Endothelial cell of umbilical vein (primary cell): ENCODE results near the gene SYTL1. TPM values are rescaled to one million over a fixed set of nuclear protein-coding genes. Genes with fewer than 3 reads are reported as not detected.

Experiments
- BruUV-seq: library from RNA; stranded (reverse); fragments of 400-500 nt; replicated peaks from 2 replicates; lab custom pipeline; 2021; lab: Mats Ljungman, UMichigan
- CTCF ChIA-PET: fragments of 300-600, 350-600 bp; sonication (Branson Sonifier 250); formaldehyde crosslinking; loops from one replicate; lab custom pipeline; 2021; ENCODE audit warnings: antibody characterized with exemption, inconsistent platforms; lab: Charles Lee
- POLR2A ChIA-PET: fragments of 300-600, 350-600 bp; sonication (Branson Sonifier 250); formaldehyde crosslinking; loops from one replicate; lab custom pipeline; 2021; ENCODE audit warnings: antibody characterized with exemption, inconsistent platforms; lab: Charles Lee
- DNase-seq: peaks from one replicate; pipeline ENCODE4 v3.0.0-alpha.2; 2011; ENCODE audit warnings: low read depth, low spot score
- FAIRE-seq: peaks from 2 replicates; lab custom pipeline; 2011; peaks lifted over from hg19 to GRCh38; lab: Jason Lieb, UNC
- H2AFZ ChIP-seq: 2 replicates; pipeline ENCODE4 v1.6.0; 2012; ENCODE audit warnings: low read depth, low read length, control low read depth, inconsistent platforms
- H3K27ac ChIP-seq: 2 replicates; pipeline ENCODE4 v1.5.1; 2011; ENCODE audit warnings: low read depth, mild to moderate bottlenecking, control low read depth, low read length, moderate library complexity; ENCODE audit not compliant: insufficient read depth
- H3K27me3 ChIP-seq, 2 experiments: 2 replicates each; pipeline versions ENCODE4 v1.6.0 to v1.6.1; 2011; ENCODE audit warnings: low read length in 2 of 2, mixed read lengths in 1 of 2; ENCODE audit not compliant: control insufficient read depth in 2 of 2, insufficient read depth in 2 of 2
- H3K36me3 ChIP-seq, 2 experiments: 2 replicates in 1 of 2; 3 replicates in 1 of 2; pipeline ENCODE4 v1.5.1; 2011; ENCODE audit warnings: low read length in 2 of 2, mild to moderate bottlenecking in 1 of 2, moderate library complexity in 1 of 2; ENCODE audit not compliant: control insufficient read depth in 2 of 2, insufficient read depth in 2 of 2; ENCODE audit errors: extremely low read depth in 1 of 2
- H3K4me1 ChIP-seq: 3 replicates; pipeline ENCODE4 v1.5.1; 2011; ENCODE audit warnings: mild to moderate bottlenecking, low read length; ENCODE audit not compliant: control insufficient read depth, insufficient read depth; ENCODE audit errors: extremely low read depth
- H3K4me2 ChIP-seq: 2 replicates; pipeline ENCODE4 v1.6.1; 2011; ENCODE audit warnings: low read length, control low read depth, mixed read lengths; ENCODE audit not compliant: insufficient read depth
- H3K4me3 ChIP-seq, 3 experiments: fragments of 200-600 bp in 1 of 3; sonication (generic), shearing (Covaris generic) in 1 of 3; replicated peaks in 1 of 3; 2 replicates each; pipeline ENCODE4 v1.5.1; 2011 to 2016; ENCODE audit warnings: control low read depth in 3 of 3, low read length in 3 of 3, mild to moderate bottlenecking in 2 of 3, inconsistent platforms in 1 of 3, low read depth in 1 of 3, moderate library complexity in 1 of 3; ENCODE audit not compliant: insufficient read depth in 1 of 3
- H3K79me2 ChIP-seq: 2 replicates; pipeline ENCODE4 v1.6.0; 2012; ENCODE audit warnings: low read length, inconsistent platforms; ENCODE audit not compliant: control insufficient read depth, insufficient read depth
- H3K9ac ChIP-seq: replicated peaks from 2 replicates; pipeline ENCODE3; 2011; ENCODE audit warnings: low read length, control low read depth; ENCODE audit not compliant: insufficient read depth; ENCODE audit errors: extremely low read depth
- H3K9me1 ChIP-seq: replicated peaks from 3 replicates; pipeline ENCODE4 v1.6.0; 2011; ENCODE audit warnings: mild to moderate bottlenecking, low read length; ENCODE audit not compliant: control insufficient read depth, insufficient read depth; ENCODE audit errors: extremely low read depth
- H3K9me3 ChIP-seq: replicated peaks from 2 replicates; pipeline ENCODE4 v1.5.1; 2012; ENCODE audit warnings: low read length, inconsistent platforms; ENCODE audit not compliant: control insufficient read depth, insufficient read depth
- H4K20me1 ChIP-seq: replicated peaks from 2 replicates; pipeline ENCODE3; 2011; ENCODE audit warnings: mild to moderate bottlenecking, low read length; ENCODE audit not compliant: control insufficient read depth, insufficient read depth; ENCODE audit errors: extremely low read depth
- EZH2 ChIP-seq: IDR thresholded peaks from 2 replicates; pipeline ENCODE4 v1.6.1; 2012; ENCODE audit warnings: borderline replicate concordance, low read depth, mild to moderate bottlenecking, moderate library complexity, low read length, inconsistent platforms; ENCODE audit not compliant: severe bottlenecking
- FOS ChIP-seq: IDR thresholded peaks from 2 replicates; pipeline ENCODE4 v1.6.1; 2011; ENCODE audit warnings: mild to moderate bottlenecking, low read length, moderate library complexity, borderline replicate concordance; ENCODE audit not compliant: insufficient read depth
- GATA2 ChIP-seq: IDR thresholded peaks from 2 replicates; pipeline ENCODE4 v1.7.0; 2011; ENCODE audit warnings: low read depth, mild to moderate bottlenecking, moderate library complexity, mixed read lengths, low read length; ENCODE audit not compliant: insufficient read length, insufficient read depth
- MAX ChIP-seq: IDR thresholded peaks from 2 replicates; pipeline ENCODE4 v1.6.1; 2011; ENCODE audit not compliant: insufficient read depth, insufficient read length
- MYC ChIP-seq: IDR thresholded peaks from one replicate; pipeline ENCODE4 v1.6.1; 2011; ENCODE audit warnings: mild to moderate bottlenecking, low read depth, low read length
- POLR2A ChIP-seq: IDR thresholded peaks from 2 replicates; pipeline ENCODE4 v1.6.1; 2012; ENCODE audit warnings: low read depth, mild to moderate bottlenecking, control low read depth, low read length
- POLR2AphosphoS5 ChIP-seq: IDR thresholded peaks from 2 replicates; pipeline ENCODE4 v1.6.1; 2012; ENCODE audit warnings: low read depth, mild to moderate bottlenecking, control low read depth, low read length, moderate library complexity; ENCODE audit not compliant: insufficient read depth
- dilution Hi-C: fragments of 300-500 bp; cut with MboI; formaldehyde crosslinking; loops from one replicate; pipeline ENCODE4 v1.15.0; 2019; ENCODE audit warnings: low sequenced_read_pairs; ENCODE audit not compliant: extremely low pct_ligation_motif_present
- intact Hi-C: fragments of 100-400 bp; cut with micrococcal nuclease; formaldehyde crosslinking; loops from one replicate; pipeline ENCODE4 v1.10.0; 2022
- polyA plus RNA-seq, 4 experiments: library from polyadenylated mRNA; depleted of rRNA in 3 of 4; stranded (reverse) in 3 of 4; unstranded in 1 of 4; fragments of >200 nt; gene quantifications; 2 replicates each; pipeline versions ENCODE4 v1.2.1 to v1.2.3, GENCODE V29; 2011 to 2012; ENCODE audit warnings: missing spikeins in 1 of 4
- total RNA-seq: library from RNA; stranded (reverse); gene quantifications from 2 replicates; pipeline ENCODE4 v1.2.3, GENCODE V29; 2021
- TF ChIP-seq, protein P1 (sequence below), 2 donors: IDR thresholded peaks; 1 replicate in 1 of 2; 2 replicates in 1 of 2; pipeline ENCODE4 v1.5.1; 2011; ENCODE audit warnings: low read length in 2 of 2, mild to moderate bottlenecking in 2 of 2, moderate library complexity in 2 of 2, control low read depth in 1 of 2, inconsistent platforms in 1 of 2, low read depth in 1 of 2; ENCODE audit not compliant: insufficient read depth in 1 of 2; ENCODE audit errors: extremely low read depth in 1 of 2

Gene SYTL1
- total and polyA plus RNA-seq, 2 donors (not counting 3 experiments of a cell fraction or from before 2014, with no cell fraction given), result 0.04 TPM; not detected in 1

DNA sequence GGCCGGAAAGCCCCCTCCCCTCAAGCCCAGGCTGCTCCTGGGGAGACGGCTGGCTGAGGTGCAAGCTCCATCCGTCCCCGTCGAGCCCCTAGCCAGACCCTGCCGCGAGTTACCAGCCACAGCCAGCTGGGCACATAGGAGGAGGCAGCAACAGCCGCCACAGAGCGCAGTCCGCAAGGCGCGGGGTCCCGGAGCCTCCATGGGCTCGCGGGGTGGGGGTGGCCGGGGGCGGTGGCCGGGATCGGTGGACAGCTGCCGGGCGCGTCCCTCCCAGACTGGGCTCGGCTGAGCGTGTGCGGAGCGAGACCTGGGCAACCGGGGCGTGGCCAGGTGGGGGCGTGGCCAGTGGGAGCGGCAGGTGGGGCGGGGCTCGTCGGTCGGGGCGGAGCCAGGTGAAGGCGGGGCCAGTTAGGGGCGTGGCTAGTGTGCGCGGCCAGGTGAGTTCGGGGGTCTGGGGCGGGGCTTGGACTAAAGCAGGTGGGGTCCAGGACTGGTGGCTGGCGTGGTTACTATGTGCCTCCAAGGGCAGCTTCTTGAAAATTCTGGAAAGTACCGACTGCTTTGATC, 41.3 kb downstream of the SYTL1 start, which contains the start of gene CD164L2:
Gene CD164L2 (minus strand): TSS at position 295 of the 567 bp plus-strand sequence. CDS start 94 bp downstream, at position 201.
- H3K79me2 ChIP-seq, result no peaks in the 10 kb centered on the region
- ChIA-PET CTCF (interaction anchor here (0.7 to 3.2 kb wide), 10 partner anchors 8 to 223 kb away, joined by 3 to 17 read pairs (median 4); partner anchors contain the start of genes MAP3K6, TMEM222 and WASF2), POLR2A (no interaction called here)
- BruUV-seq, result no TSS peak
- H4K20me1 ChIP-seq, result no peaks in the 10 kb centered on the region
- FAIRE-seq (no peak), DNase-seq (no peak)
- no peak within 1 kb of the TSS for H3K4me3 ChIP-seq
- no peak within 1 kb of the TSS for H2AFZ ChIP-seq
- intact Hi-C loops, result no loop called here
- H3K9ac ChIP-seq, result no peak within 1 kb of the TSS
- dilution Hi-C loops, result no loop called here
- no peak within 1 kb of the TSS for H3K4me2 ChIP-seq
- H3K36me3 ChIP-seq, result no peaks in the 10 kb centered on the region
- no peaks in the 10 kb centered on the region for H3K9me1 ChIP-seq
- no peaks in the 10 kb centered on the region for H3K9me3 ChIP-seq
- no peak within 1 kb of the TSS for H3K27ac ChIP-seq
- TF ChIP-seq, protein P1, sequence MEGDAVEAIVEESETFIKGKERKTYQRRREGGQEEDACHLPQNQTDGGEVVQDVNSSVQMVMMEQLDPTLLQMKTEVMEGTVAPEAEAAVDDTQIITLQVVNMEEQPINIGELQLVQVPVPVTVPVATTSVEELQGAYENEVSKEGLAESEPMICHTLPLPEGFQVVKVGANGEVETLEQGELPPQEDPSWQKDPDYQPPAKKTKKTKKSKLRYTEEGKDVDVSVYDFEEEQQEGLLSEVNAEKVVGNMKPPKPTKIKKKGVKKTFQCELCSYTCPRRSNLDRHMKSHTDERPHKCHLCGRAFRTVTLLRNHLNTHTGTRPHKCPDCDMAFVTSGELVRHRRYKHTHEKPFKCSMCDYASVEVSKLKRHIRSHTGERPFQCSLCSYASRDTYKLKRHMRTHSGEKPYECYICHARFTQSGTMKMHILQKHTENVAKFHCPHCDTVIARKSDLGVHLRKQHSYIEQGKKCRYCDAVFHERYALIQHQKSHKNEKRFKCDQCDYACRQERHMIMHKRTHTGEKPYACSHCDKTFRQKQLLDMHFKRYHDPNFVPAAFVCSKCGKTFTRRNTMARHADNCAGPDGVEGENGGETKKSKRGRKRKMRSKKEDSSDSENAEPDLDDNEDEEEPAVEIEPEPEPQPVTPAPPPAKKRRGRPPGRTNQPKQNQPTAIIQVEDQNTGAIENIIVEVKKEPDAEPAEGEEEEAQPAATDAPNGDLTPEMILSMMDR (IDR thresholded peaks at IDR 0.05; ENCODE audit: extremely low read depth in 1 of 2, insufficient read depth in 1 of 2, low read depth in 1 of 2, low read length in 2 of 2), result no peak
- TF ChIP-seq FOS (no peak), MYC (no peak), GATA2 (no peak), POLR2AphosphoS5 (no peak), MAX (no peak), EZH2 (no peak), POLR2A (no peak)
- H3K4me1 ChIP-seq, result no peaks in the 10 kb centered on the region
- peaks cover 0 to 3% of the 10 kb centered on the region in 2 experiments for H3K27me3 ChIP-seq
